Measurements from ENCODE around the gene TBC1D7.

Gene TBC1D7

DNA sequence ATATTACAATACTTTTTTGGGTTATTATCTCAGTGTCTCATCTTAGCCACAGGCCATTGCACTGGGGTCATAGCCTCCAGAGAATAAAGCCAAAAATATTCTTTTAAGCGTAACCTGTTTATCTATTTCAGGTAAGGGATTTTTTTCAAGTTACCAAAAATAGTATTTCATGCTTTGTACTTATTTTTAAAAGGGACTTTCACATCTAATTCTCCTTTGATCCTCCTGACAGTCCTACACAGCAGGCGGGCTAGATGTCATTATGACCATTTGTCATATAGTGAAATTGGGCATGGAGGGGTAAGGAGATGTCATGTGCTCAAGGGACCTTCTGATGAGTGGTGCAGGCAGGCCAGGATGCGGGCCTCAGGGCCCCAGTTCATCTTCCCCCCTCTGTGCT is 68.9 kb downstream of the TBC1D7 start:
- no peak for TF ChIP-seq ZFX (IDR thresholded peaks at IDR 0.05)
- TF ChIP-seq, protein P1, sequence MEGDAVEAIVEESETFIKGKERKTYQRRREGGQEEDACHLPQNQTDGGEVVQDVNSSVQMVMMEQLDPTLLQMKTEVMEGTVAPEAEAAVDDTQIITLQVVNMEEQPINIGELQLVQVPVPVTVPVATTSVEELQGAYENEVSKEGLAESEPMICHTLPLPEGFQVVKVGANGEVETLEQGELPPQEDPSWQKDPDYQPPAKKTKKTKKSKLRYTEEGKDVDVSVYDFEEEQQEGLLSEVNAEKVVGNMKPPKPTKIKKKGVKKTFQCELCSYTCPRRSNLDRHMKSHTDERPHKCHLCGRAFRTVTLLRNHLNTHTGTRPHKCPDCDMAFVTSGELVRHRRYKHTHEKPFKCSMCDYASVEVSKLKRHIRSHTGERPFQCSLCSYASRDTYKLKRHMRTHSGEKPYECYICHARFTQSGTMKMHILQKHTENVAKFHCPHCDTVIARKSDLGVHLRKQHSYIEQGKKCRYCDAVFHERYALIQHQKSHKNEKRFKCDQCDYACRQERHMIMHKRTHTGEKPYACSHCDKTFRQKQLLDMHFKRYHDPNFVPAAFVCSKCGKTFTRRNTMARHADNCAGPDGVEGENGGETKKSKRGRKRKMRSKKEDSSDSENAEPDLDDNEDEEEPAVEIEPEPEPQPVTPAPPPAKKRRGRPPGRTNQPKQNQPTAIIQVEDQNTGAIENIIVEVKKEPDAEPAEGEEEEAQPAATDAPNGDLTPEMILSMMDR (conservative IDR thresholded peaks at IDR 0.05) = no peak
- no peak overlapping the region for H3K27ac ChIP-seq

DNA sequence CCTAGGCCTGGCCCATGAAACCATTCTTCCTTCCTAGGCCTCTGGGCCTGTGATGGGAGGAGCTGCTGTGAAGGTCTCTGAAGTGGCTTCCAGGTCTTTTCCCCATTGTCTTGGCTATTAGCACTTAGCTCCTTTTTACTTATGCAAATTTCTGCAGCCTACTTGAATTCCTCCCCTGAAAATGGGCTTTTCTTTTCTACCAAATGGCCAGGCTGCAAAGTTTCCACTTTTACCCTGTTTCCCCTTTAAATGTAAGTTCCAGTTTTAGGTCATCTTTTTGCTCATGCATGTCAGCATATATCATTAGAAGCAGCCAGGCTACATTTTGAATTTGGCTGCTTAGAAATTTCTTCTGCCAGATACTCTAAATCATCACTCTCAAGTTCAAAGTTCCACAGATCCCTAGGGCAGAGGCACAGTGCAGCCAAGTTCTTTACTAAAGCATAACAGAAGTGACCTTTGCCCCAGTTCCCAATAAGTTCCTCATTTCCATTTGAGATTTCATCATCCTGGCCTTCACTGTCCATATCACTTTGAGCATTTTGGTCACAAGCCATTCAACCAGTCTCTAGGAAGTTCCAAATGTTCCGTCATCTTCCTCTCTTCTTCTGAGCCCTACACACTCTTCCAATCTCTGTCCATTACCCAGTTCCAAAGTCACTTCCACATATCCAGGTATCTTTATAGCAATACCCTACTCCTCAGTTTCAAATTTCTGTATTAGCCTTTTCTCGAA is 71.9 kb downstream of the TBC1D7 start:
- H3K27ac ChIP-seq = no peak overlapping the region
- TF ChIP-seq, protein P1 (conservative IDR thresholded peaks at IDR 0.05) = no peak
- TF ChIP-seq ZFX (IDR thresholded peaks at IDR 0.05) = no peak

Measured in C4-2B (cell line).